ENCODE measurements around the gene GFRA1.

GFRA1 gene

GRCh38 chr10:116237970-116238369, 35.0 kb downstream of the GFRA1 start:
- H3K4me3 ChIP-seq (ENCODE audit: low read length), result no peak overlapping the region
- no peaks in the 10 kb centered on the region for H3K9me3 ChIP-seq (ENCODE audit: control insufficient read depth, low read length)
- no peaks in the 10 kb centered on the region for H3K36me3 ChIP-seq (ENCODE audit: control insufficient read depth, insufficient read depth, low read length, severe bottlenecking)

GRCh38 chr10:116237260-116237659, 35.7 kb downstream of the GFRA1 start:
- no peak overlapping the region for H3K4me3 ChIP-seq (ENCODE audit: low read length)
- H3K9ac ChIP-seq (ENCODE audit: low read length), result no peak overlapping the region
- no peaks in the 10 kb centered on the region for H3K9me3 ChIP-seq (ENCODE audit: control insufficient read depth, low read length)
- no peaks in the 10 kb centered on the region for H3K27me3 ChIP-seq (replicated peaks; ENCODE audit: control insufficient read depth, insufficient read depth, low read length)
- H3K4me1 ChIP-seq (ENCODE audit: control insufficient read depth, insufficient read depth, low read length), result peaks cover 8% of the 10 kb centered on the region
- no peak for DNase-seq (ENCODE audit: low read depth)
- H3K36me3 ChIP-seq (ENCODE audit: control insufficient read depth, insufficient read depth, low read length, severe bottlenecking), result no peaks in the 10 kb centered on the region

More at GRCh38 chr10:116237970-116238369, 35.0 kb downstream of the GFRA1 start:
- Histone ChIP-seq H3K27me3 (replicated peaks; ENCODE audit: control insufficient read depth, insufficient read depth, low read length) (no peaks in the 10 kb centered on the region), H3K4me1 (ENCODE audit: control insufficient read depth, insufficient read depth, low read length) (peaks cover 8% of the 10 kb centered on the region), H3K9ac (ENCODE audit: low read length) (no peak overlapping the region)
- DNase-seq (ENCODE audit: low read depth), result no peak

GRCh38 chr10:116233230-116233629, 39.8 kb downstream of the GFRA1 start:
- Histone ChIP-seq H3K9me3 (ENCODE audit: control insufficient read depth, low read length) (no peaks in the 10 kb centered on the region), H3K9ac (ENCODE audit: low read length) (no peak overlapping the region), H3K27me3 (replicated peaks; ENCODE audit: control insufficient read depth, insufficient read depth, low read length) (no peaks in the 10 kb centered on the region), H3K36me3 (ENCODE audit: control insufficient read depth, insufficient read depth, low read length, severe bottlenecking) (no peaks in the 10 kb centered on the region), H3K4me3 (ENCODE audit: low read length) (no peak overlapping the region), H3K4me1 (ENCODE audit: control insufficient read depth, insufficient read depth, low read length) (no peaks in the 10 kb centered on the region)
- no peak for DNase-seq (ENCODE audit: low read depth)

GRCh38 chr10:116232613-116233012, 40.4 kb downstream of the GFRA1 start:
- H3K9ac ChIP-seq (ENCODE audit: low read length), result no peak overlapping the region

DNA sequence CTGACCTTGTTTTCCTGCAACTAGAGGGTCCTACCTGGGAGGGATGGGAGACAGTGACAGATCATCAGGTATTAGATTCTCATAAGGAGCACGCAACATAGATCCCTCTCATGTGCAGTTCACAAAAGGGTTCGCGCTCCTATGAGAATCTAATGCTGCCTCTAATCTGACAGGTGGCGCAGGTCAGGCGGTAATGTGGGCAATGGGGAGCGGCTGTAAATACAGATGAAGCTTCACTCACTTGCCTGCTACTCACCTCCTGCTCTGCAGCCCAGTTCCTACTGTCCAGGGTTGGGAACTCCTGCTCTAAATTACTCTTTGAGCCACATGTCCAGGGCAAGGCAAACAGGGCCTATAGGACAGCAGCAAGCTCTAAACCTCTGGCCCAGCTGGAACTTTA, 46.2 kb downstream of the GFRA1 start:
- DNase-seq (ENCODE audit: low read depth), result no peak
- no peaks in the 10 kb centered on the region for H3K27me3 ChIP-seq (replicated peaks; ENCODE audit: control insufficient read depth, insufficient read depth, low read length)
- no peaks in the 10 kb centered on the region for H3K9me3 ChIP-seq (ENCODE audit: control insufficient read depth, low read length)
- no peak overlapping the region for H3K9ac ChIP-seq (ENCODE audit: low read length)
- H3K36me3 ChIP-seq (ENCODE audit: control insufficient read depth, insufficient read depth, low read length, severe bottlenecking), result no peaks in the 10 kb centered on the region
- no peak overlapping the region for H3K4me3 ChIP-seq (ENCODE audit: low read length)
- H3K4me1 ChIP-seq (ENCODE audit: control insufficient read depth, insufficient read depth, low read length), result peaks cover 10% of the 10 kb centered on the region

More at GRCh38 chr10:116232613-116233012, 40.4 kb downstream of the GFRA1 start:
- H3K4me3 ChIP-seq (ENCODE audit: low read length), result no peak overlapping the region
- no peaks in the 10 kb centered on the region for H3K9me3 ChIP-seq (ENCODE audit: control insufficient read depth, low read length)
- H3K36me3 ChIP-seq (ENCODE audit: control insufficient read depth, insufficient read depth, low read length, severe bottlenecking), result no peaks in the 10 kb centered on the region
- DNase-seq (ENCODE audit: low read depth), result no peak
- H3K4me1 ChIP-seq (ENCODE audit: control insufficient read depth, insufficient read depth, low read length), result peaks cover 3% of the 10 kb centered on the region
- H3K27me3 ChIP-seq (replicated peaks; ENCODE audit: control insufficient read depth, insufficient read depth, low read length), result no peaks in the 10 kb centered on the region

GRCh38 chr10:116226053-116226452, 47.0 kb downstream of the GFRA1 start:
- no peak overlapping the region for H3K4me3 ChIP-seq (ENCODE audit: low read length)
- no peak overlapping the region for H3K9ac ChIP-seq (ENCODE audit: low read length)
- H3K27me3 ChIP-seq (replicated peaks; ENCODE audit: control insufficient read depth, insufficient read depth, low read length), result no peaks in the 10 kb centered on the region
- H3K9me3 ChIP-seq (ENCODE audit: control insufficient read depth, low read length), result no peaks in the 10 kb centered on the region
- peaks cover 10% of the 10 kb centered on the region for H3K4me1 ChIP-seq (ENCODE audit: control insufficient read depth, insufficient read depth, low read length)
- no peaks in the 10 kb centered on the region for H3K36me3 ChIP-seq (ENCODE audit: control insufficient read depth, insufficient read depth, low read length, severe bottlenecking)
- no peak for DNase-seq (ENCODE audit: low read depth)

- H3K4me3 ChIP-seq (ENCODE audit: low read length), result no peak overlapping the region
- H3K36me3 ChIP-seq (ENCODE audit: control insufficient read depth, insufficient read depth, low read length, severe bottlenecking), result no peaks in the 10 kb centered on the region
Measured at GRCh38 chr10:116223289-116223688, 49.7 kb downstream of the GFRA1 start.

GRCh38 chr10:116221053-116221452, 52.0 kb downstream of the GFRA1 start:
- no peak for DNase-seq (ENCODE audit: low read depth)

More at GRCh38 chr10:116223289-116223688, 49.7 kb downstream of the GFRA1 start:
- Histone ChIP-seq H3K4me1 (ENCODE audit: control insufficient read depth, insufficient read depth, low read length) (peaks cover 10% of the 10 kb centered on the region), H3K27me3 (replicated peaks; ENCODE audit: control insufficient read depth, insufficient read depth, low read length) (no peaks in the 10 kb centered on the region), H3K9ac (ENCODE audit: low read length) (no peak overlapping the region), H3K9me3 (ENCODE audit: control insufficient read depth, low read length) (no peaks in the 10 kb centered on the region)
- no peak for DNase-seq (ENCODE audit: low read depth)

DNA sequence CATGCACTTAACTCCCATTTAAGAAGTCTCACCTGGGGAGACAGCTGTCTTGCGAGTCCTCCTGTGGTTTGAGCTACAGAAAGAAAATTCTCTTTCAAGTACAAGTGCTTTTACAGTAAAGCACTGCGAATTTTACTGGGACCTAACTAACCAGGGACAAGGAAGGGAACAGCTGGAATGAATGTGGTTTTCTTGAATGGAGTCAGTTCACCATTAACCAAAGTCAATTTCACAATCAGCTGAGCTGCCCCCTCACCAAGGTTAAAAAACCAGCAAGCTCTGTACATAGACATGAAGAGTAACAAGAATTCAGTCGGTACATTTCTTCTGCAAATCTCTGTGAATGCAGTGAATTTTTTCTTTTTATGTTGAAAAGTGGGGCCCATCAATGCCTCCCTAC, 56.3 kb downstream of the GFRA1 start:
- H3K4me1 ChIP-seq (ENCODE audit: control insufficient read depth, insufficient read depth, low read length), result peaks cover under 1% of the 10 kb centered on the region
- H3K9ac ChIP-seq (ENCODE audit: low read length), result no peak overlapping the region
- no peaks in the 10 kb centered on the region for H3K36me3 ChIP-seq (ENCODE audit: control insufficient read depth, insufficient read depth, low read length, severe bottlenecking)
- H3K9me3 ChIP-seq (ENCODE audit: control insufficient read depth, low read length), result no peaks in the 10 kb centered on the region
- no peak for DNase-seq (ENCODE audit: low read depth)
- H3K4me3 ChIP-seq (ENCODE audit: low read length), result no peak overlapping the region
- H3K27me3 ChIP-seq (replicated peaks; ENCODE audit: control insufficient read depth, insufficient read depth, low read length), result no peaks in the 10 kb centered on the region

More at GRCh38 chr10:116221053-116221452, 52.0 kb downstream of the GFRA1 start:
- Histone ChIP-seq H3K9ac (ENCODE audit: low read length) (no peak overlapping the region), H3K4me1 (ENCODE audit: control insufficient read depth, insufficient read depth, low read length) (peaks cover 7% of the 10 kb centered on the region), H3K9me3 (ENCODE audit: control insufficient read depth, low read length) (no peaks in the 10 kb centered on the region), H3K4me3 (ENCODE audit: low read length) (no peak overlapping the region), H3K36me3 (ENCODE audit: control insufficient read depth, insufficient read depth, low read length, severe bottlenecking) (no peaks in the 10 kb centered on the region), H3K27me3 (replicated peaks; ENCODE audit: control insufficient read depth, insufficient read depth, low read length) (no peaks in the 10 kb centered on the region)

- Histone ChIP-seq H3K36me3 (ENCODE audit: control insufficient read depth, insufficient read depth, low read length, severe bottlenecking) (no peaks in the 10 kb centered on the region), H3K9ac (ENCODE audit: low read length) (no peak overlapping the region), H3K9me3 (ENCODE audit: control insufficient read depth, low read length) (no peaks in the 10 kb centered on the region), H3K4me3 (ENCODE audit: low read length) (no peak overlapping the region), H3K27me3 (replicated peaks; ENCODE audit: control insufficient read depth, insufficient read depth, low read length) (no peaks in the 10 kb centered on the region), H3K4me1 (ENCODE audit: control insufficient read depth, insufficient read depth, low read length) (peaks cover 8% of the 10 kb centered on the region)
- no peak for DNase-seq (ENCODE audit: low read depth)
Measured at GRCh38 chr10:116215651-116216050, 57.4 kb downstream of the GFRA1 start.

DNA sequence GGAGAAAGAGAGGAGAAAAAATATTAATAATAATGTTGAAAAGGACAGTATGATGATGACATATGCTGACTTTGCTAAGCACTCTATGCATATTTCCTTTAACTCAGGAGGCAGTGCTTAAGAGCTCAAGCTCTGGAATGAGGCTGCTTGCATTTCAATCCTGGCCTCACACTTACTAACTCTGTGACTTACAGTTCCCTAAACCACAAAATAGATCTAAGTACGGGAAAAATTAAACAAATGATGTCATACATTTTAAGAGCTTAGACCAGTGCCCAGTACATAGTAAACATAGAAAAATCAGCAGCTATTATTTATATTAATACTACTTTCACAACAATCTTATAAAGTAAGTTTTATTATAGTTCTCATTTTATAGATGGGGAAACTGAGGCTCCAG, 61.3 kb downstream of the GFRA1 start:
- Histone ChIP-seq H3K9me3 (ENCODE audit: control insufficient read depth, low read length) (no peaks in the 10 kb centered on the region), H3K27me3 (replicated peaks; ENCODE audit: control insufficient read depth, insufficient read depth, low read length) (no peaks in the 10 kb centered on the region), H3K36me3 (ENCODE audit: control insufficient read depth, insufficient read depth, low read length, severe bottlenecking) (no peaks in the 10 kb centered on the region), H3K4me3 (ENCODE audit: low read length) (no peak overlapping the region), H3K9ac (ENCODE audit: low read length) (no peak overlapping the region), H3K4me1 (ENCODE audit: control insufficient read depth, insufficient read depth, low read length) (peaks cover 9% of the 10 kb centered on the region)
- DNase-seq (ENCODE audit: low read depth), result peak; percentile 72

- no peak overlapping the region for H3K4me3 ChIP-seq (ENCODE audit: low read length)
- no peaks in the 10 kb centered on the region for H3K36me3 ChIP-seq (ENCODE audit: control insufficient read depth, insufficient read depth, low read length, severe bottlenecking)
- H3K9me3 ChIP-seq (ENCODE audit: control insufficient read depth, low read length), result no peaks in the 10 kb centered on the region
- no peak overlapping the region for H3K9ac ChIP-seq (ENCODE audit: low read length)
- H3K27me3 ChIP-seq (replicated peaks; ENCODE audit: control insufficient read depth, insufficient read depth, low read length), result no peaks in the 10 kb centered on the region
- peaks cover 9% of the 10 kb centered on the region for H3K4me1 ChIP-seq (ENCODE audit: control insufficient read depth, insufficient read depth, low read length)
- peak; percentile 12 for DNase-seq (ENCODE audit: low read depth)
Measured at GRCh38 chr10:116210588-116211346, 62.2 kb downstream of the GFRA1 start.

All from adipocyte (in vitro differentiated cells).